Left ventricle myocardium inferior (tissue), 1 donor: ENCODE results near the gene HELQ. TPM values are rescaled to one million over a fixed set of nuclear protein-coding genes. Genes with fewer than 3 reads are reported as not detected.
"Not testable (repeated sequence)": the region's sequence is repeated elsewhere in the genome, so short reads cannot be mapped to it uniquely, and the experiment has no call there.

Source experiments
- DNase-seq: peaks from one replicate; pipeline ENCODE4 v3.0.0-alpha.2; 2020
- H3K27ac ChIP-seq: fragments of 200-600 bp; replicated peaks from 2 replicates; pipeline ENCODE4 v1.8.0; 2021
- H3K27me3 ChIP-seq: fragments of 200-600 bp; 2 replicates; pipeline ENCODE4 v1.8.0; 2021; ENCODE audit warnings: low read depth
- H3K36me3 ChIP-seq: fragments of 200-600 bp; 2 replicates; pipeline ENCODE4 v1.8.0; 2021
- H3K4me1 ChIP-seq: fragments of 200-600 bp; 2 replicates; pipeline ENCODE4 v1.8.0; 2021
- H3K4me3 ChIP-seq: fragments of 200-600 bp; 2 replicates; pipeline ENCODE4 v1.8.0; 2021; ENCODE audit warnings: mild to moderate bottlenecking, moderate library complexity
- H3K9me3 ChIP-seq: fragments of 200-600 bp; replicated peaks from 2 replicates; pipeline ENCODE4 v1.8.0; 2021
- intact Hi-C: fragments of 100-400 bp; cut with micrococcal nuclease; formaldehyde crosslinking; loops from one replicate; pipeline ENCODE4 v1.11.0; 2022
- total RNA-seq: library from RNA; stranded (reverse); fragmentation: NEBNext Ultra II Directional; extraction: Animal tissue kit (Norgen Biotek cat#: 25700); gene quantifications from one replicate; pipeline ENCODE4 v1.2.1, GENCODE V29; 2021
- TF ChIP-seq, protein P1 (sequence below): fragments of 200-600 bp; IDR thresholded peaks from 2 replicates; pipeline ENCODE4 v1.8.0; 2021; ENCODE audit warnings: antibody characterized with exemption, mild to moderate bottlenecking, borderline replicate concordance
- donor health status: DM: no; HTN: yes; CAD: no; lungs with severe emphysema.

Gene HELQ
- total RNA-seq, 1 donor from 2014 or later = 14.0 TPM

DNA sequence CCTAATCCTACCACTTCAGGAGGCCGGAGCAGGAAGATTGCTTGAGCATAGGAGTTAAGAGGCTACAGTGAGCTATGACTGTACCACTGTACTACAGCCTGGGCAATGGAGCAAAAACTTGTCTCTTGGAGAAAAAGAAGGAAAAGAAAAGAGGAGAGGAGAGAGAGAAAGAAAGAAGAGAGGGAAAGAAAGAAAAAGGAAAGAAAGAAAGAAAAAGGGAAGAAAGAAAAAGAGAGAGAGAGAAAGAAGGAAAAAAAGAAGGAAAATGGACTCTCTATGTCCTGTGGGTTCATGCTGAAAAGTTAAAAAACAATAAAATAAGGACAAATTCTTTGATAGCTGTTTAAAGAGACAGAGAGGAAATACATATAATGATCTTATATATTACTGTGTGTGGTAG lies 42.6 kb upstream of the HELQ start:
- Histone ChIP-seq H3K4me1 (no peaks in the 10 kb centered on the region), H3K27me3 (no peaks in the 10 kb centered on the region), H3K9me3 (no peaks in the 10 kb centered on the region), H3K36me3 (no peaks in the 10 kb centered on the region), H3K4me3 (no peak overlapping the region), H3K27ac (no peak overlapping the region)
- DNase-seq = no peak
- intact Hi-C loops = no loop called here
- TF ChIP-seq, protein P1, sequence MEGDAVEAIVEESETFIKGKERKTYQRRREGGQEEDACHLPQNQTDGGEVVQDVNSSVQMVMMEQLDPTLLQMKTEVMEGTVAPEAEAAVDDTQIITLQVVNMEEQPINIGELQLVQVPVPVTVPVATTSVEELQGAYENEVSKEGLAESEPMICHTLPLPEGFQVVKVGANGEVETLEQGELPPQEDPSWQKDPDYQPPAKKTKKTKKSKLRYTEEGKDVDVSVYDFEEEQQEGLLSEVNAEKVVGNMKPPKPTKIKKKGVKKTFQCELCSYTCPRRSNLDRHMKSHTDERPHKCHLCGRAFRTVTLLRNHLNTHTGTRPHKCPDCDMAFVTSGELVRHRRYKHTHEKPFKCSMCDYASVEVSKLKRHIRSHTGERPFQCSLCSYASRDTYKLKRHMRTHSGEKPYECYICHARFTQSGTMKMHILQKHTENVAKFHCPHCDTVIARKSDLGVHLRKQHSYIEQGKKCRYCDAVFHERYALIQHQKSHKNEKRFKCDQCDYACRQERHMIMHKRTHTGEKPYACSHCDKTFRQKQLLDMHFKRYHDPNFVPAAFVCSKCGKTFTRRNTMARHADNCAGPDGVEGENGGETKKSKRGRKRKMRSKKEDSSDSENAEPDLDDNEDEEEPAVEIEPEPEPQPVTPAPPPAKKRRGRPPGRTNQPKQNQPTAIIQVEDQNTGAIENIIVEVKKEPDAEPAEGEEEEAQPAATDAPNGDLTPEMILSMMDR = no peak

DNA sequence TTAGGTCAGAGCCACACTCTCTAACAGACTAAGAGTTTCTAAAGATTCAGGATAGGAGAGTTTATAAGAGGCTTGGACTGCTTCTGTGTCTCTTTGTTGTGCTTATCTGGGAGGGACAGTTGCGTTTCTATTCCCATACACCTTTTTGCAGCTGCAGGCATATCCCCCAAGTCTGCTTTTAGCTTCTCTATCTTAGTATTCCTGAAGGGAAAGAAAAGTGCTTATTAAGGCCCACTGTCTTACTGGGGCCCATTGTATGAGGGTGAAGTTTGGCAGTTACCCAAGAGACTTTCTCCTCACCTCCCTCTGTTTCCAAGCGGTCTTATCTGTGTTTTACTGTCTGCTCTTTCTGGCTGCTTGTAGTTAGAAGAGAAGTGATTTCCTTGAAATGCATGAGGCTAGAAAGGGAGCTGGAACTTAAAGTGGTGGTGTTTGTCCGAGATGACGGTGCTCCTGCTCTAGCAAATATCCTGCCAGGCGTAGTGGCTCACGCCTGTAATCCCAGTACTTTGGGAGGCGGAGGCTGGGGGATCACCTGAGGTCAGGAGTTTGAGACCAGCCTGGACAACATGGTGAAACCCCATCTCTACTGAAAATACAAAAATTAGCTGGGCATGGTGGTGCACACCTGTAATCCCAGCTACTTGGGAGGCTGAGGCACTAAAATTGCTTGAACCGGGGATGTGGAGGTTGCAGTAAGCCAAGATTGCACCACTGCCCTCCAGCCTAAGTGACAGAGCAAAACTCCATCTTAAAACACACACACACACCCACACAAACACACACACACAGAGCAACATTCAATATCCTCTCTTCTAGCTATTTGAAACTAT lies 40.7 kb upstream of the HELQ start:
- intact Hi-C loops, H3K27me3 ChIP-seq, DNase-seq, H3K27ac ChIP-seq, H3K9me3 ChIP-seq, H3K4me3 ChIP-seq, H3K4me1 ChIP-seq, H3K36me3 ChIP-seq: not testable (repeated sequence)

DNA sequence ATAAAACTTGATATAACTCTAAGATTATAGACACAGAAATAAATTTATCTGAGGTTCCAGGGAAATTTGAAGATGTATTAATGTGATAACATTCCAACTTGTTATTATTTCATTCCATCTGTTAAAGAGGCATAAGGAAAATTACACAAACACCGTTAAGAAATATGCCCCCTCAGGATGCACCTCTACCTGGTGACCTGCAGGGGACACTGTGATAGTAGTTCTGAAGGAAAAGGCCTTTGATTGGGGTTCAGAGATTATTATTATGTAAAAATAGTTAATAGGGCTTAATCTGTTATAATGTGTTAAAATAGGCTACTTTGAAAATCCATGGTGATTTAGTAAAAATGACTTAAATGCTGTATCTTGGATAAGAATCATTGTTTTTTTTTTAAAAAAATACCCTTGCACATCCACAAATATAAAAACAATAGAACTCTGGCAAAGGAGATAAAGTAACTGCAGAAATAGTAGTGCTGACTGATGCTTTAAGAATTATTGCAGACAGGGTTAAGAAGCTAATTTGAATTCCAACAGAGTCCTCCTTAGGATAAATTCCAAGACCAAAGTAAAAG lies 35.3 kb upstream of the HELQ start:
- H3K4me1 ChIP-seq = peaks cover under 1% of the 10 kb centered on the region
- TF ChIP-seq, protein P1 = peak; percentile 71
- DNase-seq = no peak
- H3K36me3 ChIP-seq = no peaks in the 10 kb centered on the region
- H3K9me3 ChIP-seq = no peaks in the 10 kb centered on the region
- no peak overlapping the region for H3K4me3 ChIP-seq
- intact Hi-C loops = no loop called here
- no peaks in the 10 kb centered on the region for H3K27me3 ChIP-seq
- H3K27ac ChIP-seq = no peak overlapping the region

DNA sequence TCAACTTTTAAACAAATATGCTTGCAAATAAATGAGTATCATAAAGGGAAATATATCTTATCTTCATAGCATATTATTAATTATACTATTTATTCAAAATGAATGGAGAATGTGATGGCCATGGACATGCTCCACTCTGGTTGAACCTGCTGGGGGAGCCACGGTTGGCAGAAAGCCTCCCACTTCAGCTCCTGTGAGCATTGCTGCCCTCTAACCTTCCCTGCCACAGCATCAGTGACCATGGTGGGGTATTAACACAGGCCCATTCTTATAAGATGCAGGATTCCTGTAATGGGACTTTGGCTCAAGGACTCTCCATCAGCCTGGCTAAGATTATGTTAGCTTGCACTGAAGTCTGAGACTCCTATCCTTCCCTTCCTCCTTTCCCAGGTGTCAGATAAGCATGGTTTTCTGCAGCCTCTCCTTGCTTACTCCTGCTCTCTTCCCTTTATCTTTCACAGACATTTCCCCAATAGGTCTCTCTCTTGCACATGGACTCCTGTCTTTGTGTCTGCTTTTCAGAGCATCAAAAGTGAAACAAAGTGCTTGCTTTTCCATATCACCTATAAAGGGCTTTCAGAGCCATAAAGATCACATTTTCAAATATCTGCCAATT lies 34.2 kb upstream of the HELQ start:
- Histone ChIP-seq H3K27me3 (no peaks in the 10 kb centered on the region), H3K36me3 (no peaks in the 10 kb centered on the region), H3K4me1 (peaks cover 9% of the 10 kb centered on the region), H3K9me3 (no peaks in the 10 kb centered on the region), H3K4me3 (no peak overlapping the region), H3K27ac (no peak overlapping the region)
- no peak for DNase-seq
- intact Hi-C loops = no loop called here
- TF ChIP-seq, protein P1 = no peak

DNA sequence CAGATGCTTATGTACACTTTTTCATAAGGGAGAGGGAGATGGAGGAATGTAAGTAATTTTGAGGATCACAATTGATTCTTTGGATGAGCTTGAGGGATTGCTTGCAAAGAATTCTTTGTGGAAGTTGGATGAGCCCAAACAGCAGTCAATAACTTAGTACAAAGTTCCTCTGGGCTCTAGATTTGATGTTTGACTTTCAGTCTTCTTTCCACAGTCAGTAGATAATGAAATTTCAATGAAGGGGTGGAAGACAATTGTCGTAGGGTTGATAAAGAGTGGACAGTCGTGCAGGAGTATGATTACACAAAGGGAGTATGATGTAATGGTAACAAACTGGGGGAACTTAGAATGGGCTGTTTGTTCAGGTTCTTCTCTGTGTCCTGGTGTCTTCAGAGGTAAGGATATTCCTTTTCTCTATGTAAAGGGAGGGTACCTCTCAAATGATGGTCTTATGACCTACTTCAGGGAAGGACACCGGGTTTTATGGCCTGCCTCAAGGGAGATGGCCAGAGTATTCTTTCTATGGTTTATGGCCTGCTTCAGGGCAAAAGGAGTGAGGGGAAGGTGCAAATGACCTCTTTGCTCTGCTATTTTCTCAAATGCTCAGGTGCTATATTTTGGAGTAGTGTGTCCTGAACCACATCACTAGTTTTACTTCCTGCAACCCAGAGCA lies 31.0 kb upstream of the HELQ start:
- no peak for DNase-seq
- H3K4me3 ChIP-seq = no peak overlapping the region
- no peak overlapping the region for H3K27ac ChIP-seq
- H3K9me3 ChIP-seq = no peaks in the 10 kb centered on the region
- H3K27me3 ChIP-seq = no peaks in the 10 kb centered on the region
- intact Hi-C loops = no loop called here
- H3K36me3 ChIP-seq = no peaks in the 10 kb centered on the region
- TF ChIP-seq, protein P1 = no peak
- H3K4me1 ChIP-seq = peaks cover 22% of the 10 kb centered on the region
